ENCODE data around the gene DYNC1LI1.

DNA sequence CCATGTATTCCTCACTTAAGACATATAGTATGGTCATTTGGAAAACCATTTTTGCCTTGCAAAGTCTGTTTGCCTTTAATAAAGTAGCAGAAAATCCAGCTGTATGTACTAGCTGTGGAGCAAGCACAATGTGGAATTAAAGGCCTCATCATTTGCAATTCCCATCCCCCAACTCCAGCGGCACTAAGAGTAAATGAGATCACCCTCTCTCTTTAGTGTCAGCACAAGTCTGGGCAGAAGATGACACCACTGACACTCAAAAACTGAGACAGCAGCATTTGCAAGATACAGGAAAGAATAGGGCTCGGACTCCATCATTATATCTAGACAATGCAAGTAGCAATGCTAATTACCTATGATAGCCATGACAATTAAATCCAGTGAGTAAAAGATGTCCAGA is 24.7 kb upstream of the DYNC1LI1 start:
- TF ChIP-seq, protein P1, sequence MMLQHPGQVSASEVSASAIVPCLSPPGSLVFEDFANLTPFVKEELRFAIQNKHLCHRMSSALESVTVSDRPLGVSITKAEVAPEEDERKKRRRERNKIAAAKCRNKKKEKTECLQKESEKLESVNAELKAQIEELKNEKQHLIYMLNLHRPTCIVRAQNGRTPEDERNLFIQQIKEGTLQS (IDR thresholded peaks at IDR 0.05), result no peak
- TF ChIP-seq, protein P2, sequence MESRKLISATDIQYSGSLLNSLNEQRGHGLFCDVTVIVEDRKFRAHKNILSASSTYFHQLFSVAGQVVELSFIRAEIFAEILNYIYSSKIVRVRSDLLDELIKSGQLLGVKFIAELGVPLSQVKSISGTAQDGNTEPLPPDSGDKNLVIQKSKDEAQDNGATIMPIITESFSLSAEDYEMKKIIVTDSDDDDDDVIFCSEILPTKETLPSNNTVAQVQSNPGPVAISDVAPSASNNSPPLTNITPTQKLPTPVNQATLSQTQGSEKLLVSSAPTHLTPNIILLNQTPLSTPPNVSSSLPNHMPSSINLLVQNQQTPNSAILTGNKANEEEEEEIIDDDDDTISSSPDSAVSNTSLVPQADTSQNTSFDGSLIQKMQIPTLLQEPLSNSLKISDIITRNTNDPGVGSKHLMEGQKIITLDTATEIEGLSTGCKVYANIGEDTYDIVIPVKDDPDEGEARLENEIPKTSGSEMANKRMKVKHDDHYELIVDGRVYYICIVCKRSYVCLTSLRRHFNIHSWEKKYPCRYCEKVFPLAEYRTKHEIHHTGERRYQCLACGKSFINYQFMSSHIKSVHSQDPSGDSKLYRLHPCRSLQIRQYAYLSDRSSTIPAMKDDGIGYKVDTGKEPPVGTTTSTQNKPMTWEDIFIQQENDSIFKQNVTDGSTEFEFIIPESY (IDR thresholded peaks at IDR 0.05), result no peak
- TF ChIP-seq, protein P3, sequence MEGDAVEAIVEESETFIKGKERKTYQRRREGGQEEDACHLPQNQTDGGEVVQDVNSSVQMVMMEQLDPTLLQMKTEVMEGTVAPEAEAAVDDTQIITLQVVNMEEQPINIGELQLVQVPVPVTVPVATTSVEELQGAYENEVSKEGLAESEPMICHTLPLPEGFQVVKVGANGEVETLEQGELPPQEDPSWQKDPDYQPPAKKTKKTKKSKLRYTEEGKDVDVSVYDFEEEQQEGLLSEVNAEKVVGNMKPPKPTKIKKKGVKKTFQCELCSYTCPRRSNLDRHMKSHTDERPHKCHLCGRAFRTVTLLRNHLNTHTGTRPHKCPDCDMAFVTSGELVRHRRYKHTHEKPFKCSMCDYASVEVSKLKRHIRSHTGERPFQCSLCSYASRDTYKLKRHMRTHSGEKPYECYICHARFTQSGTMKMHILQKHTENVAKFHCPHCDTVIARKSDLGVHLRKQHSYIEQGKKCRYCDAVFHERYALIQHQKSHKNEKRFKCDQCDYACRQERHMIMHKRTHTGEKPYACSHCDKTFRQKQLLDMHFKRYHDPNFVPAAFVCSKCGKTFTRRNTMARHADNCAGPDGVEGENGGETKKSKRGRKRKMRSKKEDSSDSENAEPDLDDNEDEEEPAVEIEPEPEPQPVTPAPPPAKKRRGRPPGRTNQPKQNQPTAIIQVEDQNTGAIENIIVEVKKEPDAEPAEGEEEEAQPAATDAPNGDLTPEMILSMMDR (IDR thresholded peaks at IDR 0.05; ENCODE audit: low read depth, low read length, missing input control), result no peak
